OCI-LY7 (cell line): ENCODE data around the gene PPP2R1B. TPM values are rescaled to one million over a fixed set of nuclear protein-coding genes. Genes with fewer than 3 reads are reported as not detected.

Experiments
- BruUV-seq: library from RNA; stranded (reverse); fragments of 400-500 nt; replicated peaks from 2 replicates; lab custom pipeline; 2021; lab: Mats Ljungman, UMichigan
- CTCF ChIA-PET: fragments of 300-600 bp; sonication (Branson Sonifier 250); formaldehyde crosslinking; loops from one replicate; lab custom pipeline; 2022; ENCODE audit warnings: antibody characterized with exemption; ENCODE audit not compliant: unreplicated experiment; lab: Charles Lee
- POLR2A ChIA-PET: fragments of 300-600 bp; sonication (Branson Sonifier 250); formaldehyde crosslinking; loops from one replicate; lab custom pipeline; 2022; ENCODE audit warnings: antibody characterized with exemption; lab: Charles Lee
- DNase-seq: peaks from one replicate; pipeline ENCODE4 v3.0.0-alpha.2; 2015; ENCODE audit warnings: low spot score
- H2AFZ ChIP-seq: fragments of 200-600 bp; sonication (generic), shearing (Covaris generic); 2 replicates; pipeline ENCODE4 v1.6.1; 2014; ENCODE audit warnings: mild to moderate bottlenecking, antibody characterized with exemption, low read length, moderate library complexity
- H3K27ac ChIP-seq: fragments of 200-600 bp; sonication (generic); 2 replicates; pipeline ENCODE4 v1.5.1; 2014; ENCODE audit warnings: mixed run types, low read depth, mild to moderate bottlenecking, moderate library complexity, low read length, inconsistent platforms; ENCODE audit not compliant: poor library complexity, severe bottlenecking
- H3K36me3 ChIP-seq: fragments of 200-600 bp; sonication (generic); 2 replicates; pipeline ENCODE4 v1.6.1; 2014; ENCODE audit warnings: mild to moderate bottlenecking, antibody characterized with exemption, low read length, moderate library complexity, mixed read lengths; ENCODE audit not compliant: insufficient read depth
- H3K4me1 ChIP-seq: fragments of 200-600 bp; sonication (generic); 2 replicates; pipeline ENCODE4 v1.5.1; 2014; ENCODE audit warnings: mild to moderate bottlenecking, low read length; ENCODE audit not compliant: insufficient read depth, poor library complexity, severe bottlenecking
- H3K4me2 ChIP-seq: fragments of 200-600 bp; sonication (generic); 2 replicates; pipeline ENCODE4 v1.6.1; 2014; ENCODE audit warnings: mild to moderate bottlenecking, low read length
- H3K4me3 ChIP-seq: fragments of 200-600 bp; sonication (generic); 2 replicates; pipeline ENCODE4 v1.5.1; 2014; ENCODE audit warnings: mild to moderate bottlenecking, low read depth, low read length; ENCODE audit not compliant: poor library complexity, severe bottlenecking
- H3K79me2 ChIP-seq: fragments of 200-600 bp; sonication (generic); 2 replicates; pipeline ENCODE4 v1.6.1; 2016; ENCODE audit warnings: low read depth, mild to moderate bottlenecking, low read length, moderate library complexity, mixed read lengths; ENCODE audit not compliant: insufficient read depth
- H3K9me2 ChIP-seq: fragments of 200-600 bp; sonication (generic); 2 replicates; pipeline ENCODE4 v1.6.1; 2016; ENCODE audit warnings: mild to moderate bottlenecking, low read length, mixed read lengths; ENCODE audit not compliant: insufficient read depth
- H3K9me3 ChIP-seq: fragments of 200-600 bp; sonication (generic); 2 replicates; pipeline ENCODE4 v1.6.1; 2014; ENCODE audit warnings: mild to moderate bottlenecking, mixed run types, low read length, mixed read lengths
- H4K20me1 ChIP-seq: fragments of 200-600 bp; sonication (generic); 2 replicates; pipeline ENCODE4 v1.6.1; 2014; ENCODE audit warnings: mild to moderate bottlenecking, antibody characterized with exemption, low read length, moderate library complexity, mixed read lengths; ENCODE audit not compliant: insufficient read depth
- CTCF ChIP-seq: fragments of 200-600 bp; sonication (generic); conservative IDR thresholded peaks from 2 replicates; pipeline ENCODE4 v1.5.1; 2014; ENCODE audit warnings: mild to moderate bottlenecking, antibody characterized with exemption, low read length, moderate library complexity, mixed read lengths
- EZH2phosphoT487 ChIP-seq: fragments of 200-600 bp; sonication (generic); IDR thresholded peaks from 2 replicates; pipeline ENCODE4 v1.6.1; 2018; ENCODE audit warnings: low read depth, borderline replicate concordance, mild to moderate bottlenecking, mixed run types, antibody characterized with exemption, low read length, moderate library complexity, mixed read lengths
- intact Hi-C: fragments of 100-400 bp; cut with micrococcal nuclease; formaldehyde crosslinking; loops from one replicate; pipeline ENCODE4 v1.10.0; 2022; ENCODE audit not compliant: unreplicated experiment
- total RNA-seq, 2 experiments: library from RNA; depleted of rRNA in 1 of 2; stranded (reverse); fragments of >200 nt in 1 of 2; shearing (Covaris generic) in 1 of 2; gene quantifications; 2 replicates each; pipeline ENCODE4 v1.2.3, GENCODE V29; 2014 to 2022

The PPP2R1B gene
- total RNA-seq, 2 experiments from 2014 or later = 50.6 to 84.2 TPM

- DNase-seq = no peak
- TF ChIP-seq EZH2phosphoT487 (no peak), CTCF (no peak)
- Histone ChIP-seq H3K4me1 (no peaks in the 10 kb centered on the region), H3K9me2 (no peaks in the 10 kb centered on the region), H4K20me1 (no peaks in the 10 kb centered on the region), H3K27ac (no peak overlapping the region), H3K4me3 (no peak overlapping the region), H3K79me2 (no peaks in the 10 kb centered on the region), H3K9me3 (no peaks in the 10 kb centered on the region), H3K36me3 (peaks cover 19% of the 10 kb centered on the region), H3K4me2 (no peak overlapping the region), H2AFZ (no peak overlapping the region)
- CTCF ChIA-PET = no interaction called here
- no TSS peak for BruUV-seq
- POLR2A ChIA-PET = no interaction called here
- intact Hi-C loops = no loop called here
These were observed 30.7 kb downstream of the PPP2R1B start for GRCh38 chr11:111735262-111736116.

- Histone ChIP-seq H3K4me3 (no peak overlapping the region), H3K9me2 (no peaks in the 10 kb centered on the region), H3K36me3 (peaks cover 13% of the 10 kb centered on the region), H4K20me1 (no peaks in the 10 kb centered on the region), H2AFZ (no peak overlapping the region), H3K4me2 (no peak overlapping the region), H3K79me2 (no peaks in the 10 kb centered on the region), H3K4me1 (no peaks in the 10 kb centered on the region), H3K27ac (no peak overlapping the region), H3K9me3 (no peaks in the 10 kb centered on the region)
- intact Hi-C loops = no loop called here
- DNase-seq = no peak
- POLR2A ChIA-PET = interaction anchor here (0.6 kb wide), 1 partner anchor 16 kb away, joined by 3 read pairs; no protein-coding TSS in a partner anchor
- no TSS peak for BruUV-seq
- TF ChIP-seq CTCF (no peak), EZH2phosphoT487 (no peak)
- CTCF ChIA-PET = no interaction called here
These were observed 31.3 kb downstream of the PPP2R1B start for GRCh38 chr11:111734954-111735261.
